Urothelium cell line (cell line): ENCODE results near the gene EPX.

Source experiments
- DNase-seq: peaks from one replicate; pipeline ENCODE4 v3.0.0; 2011; ENCODE audit warnings: low spot score, mixed read lengths
- FAIRE-seq: peaks from 2 replicates; lab custom pipeline; 2011; peaks lifted over from hg19 to GRCh38; lab: Jason Lieb, UNC

Gene EPX

DNA sequence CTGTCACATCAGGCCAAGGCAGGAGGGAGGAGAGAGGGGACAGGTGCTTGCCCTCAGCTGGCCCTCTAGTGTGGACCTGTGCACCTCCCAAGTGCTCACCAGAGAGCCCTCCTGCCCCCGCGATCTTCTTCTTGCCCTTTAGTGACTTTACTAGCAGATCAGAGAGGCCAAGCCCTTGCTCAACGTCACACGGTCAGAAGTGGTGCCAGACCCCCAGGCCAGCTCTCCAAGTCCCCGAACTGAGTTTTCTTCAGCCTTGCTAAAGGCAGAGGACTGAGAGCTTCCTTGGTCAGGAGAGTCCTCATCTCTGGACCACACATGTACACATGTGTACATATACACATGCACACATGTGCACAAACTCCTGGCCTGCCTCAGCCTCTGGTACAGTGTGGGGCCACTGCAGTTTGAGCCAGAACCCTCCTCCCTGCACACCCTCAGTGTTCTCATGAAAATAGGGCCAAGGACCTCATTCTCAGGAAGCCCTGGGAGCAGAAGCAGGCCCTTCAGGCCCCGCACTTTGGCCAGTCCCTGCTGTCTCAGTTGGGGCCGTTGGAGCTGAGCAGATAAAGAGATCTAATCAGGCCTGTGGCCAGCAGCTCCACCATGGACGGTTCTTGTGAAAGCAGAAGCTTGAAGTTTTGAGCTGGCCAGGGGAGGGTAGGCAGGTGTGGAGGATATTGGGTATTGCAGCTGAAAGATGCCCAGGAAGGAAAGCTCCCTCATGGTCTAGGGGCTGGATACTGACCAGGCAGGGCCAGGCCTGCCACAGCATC lies 7.4 kb upstream of the EPX start:
- peak; percentile 61 for FAIRE-seq

DNA sequence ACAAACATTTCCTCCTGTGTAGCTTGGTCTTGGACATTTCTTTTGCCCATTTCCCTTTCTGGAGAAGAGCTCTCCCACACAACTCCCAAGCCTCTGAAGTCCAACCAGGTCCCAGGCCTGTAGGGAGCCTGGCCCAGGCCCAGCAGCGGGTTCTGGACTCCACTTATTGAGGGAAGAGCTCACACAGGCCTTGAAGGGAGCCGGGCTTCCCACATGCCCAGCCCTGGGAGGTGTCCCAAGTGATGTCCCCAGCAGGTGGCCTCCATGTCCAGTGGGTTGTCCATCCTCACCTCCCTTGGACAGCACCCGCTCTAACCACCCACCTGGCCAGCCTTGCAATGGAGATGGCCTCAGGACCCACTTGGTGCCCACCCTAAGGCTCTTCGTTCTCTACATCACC lies 5.9 kb upstream of the EPX start:
- FAIRE-seq (no peak), DNase-seq (no peak)

More for the DNA sequence above, 7.4 kb upstream of the EPX start:
- no peak for DNase-seq

DNA sequence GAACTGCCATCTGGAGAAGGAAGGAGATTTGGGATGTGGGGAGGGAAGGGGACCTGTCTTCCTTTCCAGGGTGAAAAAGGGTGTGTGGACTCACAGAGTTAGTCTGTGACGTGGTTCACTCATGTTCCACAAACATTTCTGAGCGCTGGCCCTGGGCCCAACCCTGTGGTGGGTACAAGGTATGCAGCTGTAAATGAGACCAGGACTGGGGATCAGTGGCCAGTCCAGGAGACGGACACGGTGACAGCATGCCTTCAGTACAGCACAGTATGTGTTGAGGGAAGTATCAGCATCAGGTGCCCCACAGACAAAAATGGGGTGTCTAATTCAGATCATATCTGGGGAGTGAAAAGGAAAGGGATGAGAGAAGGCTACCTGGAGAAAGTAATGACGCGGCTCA lies 5.5 kb upstream of the EPX start:
- peak; percentile 69 for FAIRE-seq
- no peak for DNase-seq

DNA sequence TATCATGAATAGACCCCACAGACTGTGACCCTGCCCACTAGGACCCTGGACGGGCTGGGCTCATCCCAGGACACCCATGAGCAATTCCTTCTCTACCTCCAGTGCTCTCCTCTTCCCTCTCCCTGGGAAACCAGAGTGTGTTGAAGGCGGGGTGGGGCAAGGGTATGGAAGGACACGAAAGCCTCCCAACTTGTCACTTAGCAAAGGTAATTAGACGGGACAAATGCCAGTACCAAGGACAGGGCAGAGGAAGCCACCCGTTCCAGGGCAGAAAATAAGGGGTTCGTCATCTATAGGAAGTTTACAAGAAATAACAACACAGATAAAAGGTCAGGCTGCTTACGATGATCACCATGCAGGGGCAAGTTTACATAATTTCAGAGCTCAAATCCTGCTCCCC lies 4.9 kb upstream of the EPX start:
- FAIRE-seq, result no peak
- DNase-seq, result no peak

DNA sequence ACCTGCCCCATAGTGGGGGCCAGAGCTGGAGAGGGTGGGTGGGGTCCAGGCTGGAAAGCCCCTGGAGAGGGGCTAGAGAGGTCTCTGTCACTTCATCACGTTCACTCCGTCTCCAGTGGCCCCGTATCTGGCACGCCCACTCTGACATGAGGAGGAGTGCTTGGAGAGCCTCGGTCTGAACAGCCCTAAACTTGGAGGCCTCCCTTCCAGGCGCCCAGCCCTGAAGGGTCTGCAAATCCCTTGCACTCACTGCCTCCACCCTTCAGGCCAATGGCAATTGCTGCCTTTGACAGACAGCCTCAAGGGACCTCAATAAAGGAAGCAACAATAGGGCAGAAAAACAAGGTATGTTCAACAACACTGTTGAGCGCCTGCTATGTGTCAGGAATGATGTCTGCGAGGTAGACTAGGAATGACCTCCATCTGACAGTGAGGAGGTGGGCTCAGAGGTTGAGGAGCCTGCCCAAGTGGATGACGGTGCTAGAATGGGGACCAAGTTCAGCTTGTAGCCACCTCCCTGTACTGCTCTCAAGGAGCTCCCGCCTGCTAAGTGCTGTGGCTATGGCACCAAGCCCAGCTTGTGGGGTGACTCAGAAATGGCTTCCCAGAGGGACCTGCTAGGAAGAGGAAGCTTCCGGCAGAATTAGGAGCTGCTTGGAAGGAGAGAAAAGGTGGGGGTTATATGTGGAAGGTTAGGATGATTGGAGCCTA lies 2.9 kb upstream of the EPX start:
- DNase-seq (peak; percentile 97), FAIRE-seq (peak; percentile 92)

DNA sequence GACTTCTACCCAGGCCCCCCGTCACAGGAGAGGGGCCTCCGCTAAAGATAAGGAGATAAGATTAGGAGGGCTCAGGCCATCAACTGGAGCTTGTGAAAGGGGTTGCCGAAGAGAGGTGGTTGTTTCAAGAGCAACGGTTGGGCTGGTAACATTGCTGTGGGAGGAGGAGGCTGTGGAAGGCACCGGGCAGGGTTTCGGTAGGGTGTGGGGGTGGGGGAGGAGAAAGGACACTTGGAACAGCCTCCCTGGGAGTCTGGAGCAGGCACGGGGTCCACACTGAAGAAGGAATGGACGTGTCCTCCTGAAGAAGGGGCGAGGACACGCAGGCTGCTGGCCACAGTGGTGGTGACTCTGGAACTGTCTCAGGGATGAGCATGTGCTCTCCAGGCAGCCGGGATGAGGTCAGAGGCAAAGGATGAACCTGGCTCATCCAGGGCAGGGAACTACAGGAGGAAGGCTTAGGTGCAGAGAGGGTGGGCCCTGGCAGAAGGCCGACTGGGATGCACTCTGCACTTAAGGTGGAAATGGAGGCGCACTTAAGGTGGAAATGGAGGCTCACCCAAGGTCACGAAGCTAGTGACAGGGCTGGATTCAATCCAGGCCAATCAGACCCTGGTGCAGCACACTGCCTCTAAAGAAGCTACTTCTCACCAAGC lies 1.2 kb upstream of the EPX start:
- DNase-seq (peak; percentile 56), FAIRE-seq (peak; percentile 46)

DNA sequence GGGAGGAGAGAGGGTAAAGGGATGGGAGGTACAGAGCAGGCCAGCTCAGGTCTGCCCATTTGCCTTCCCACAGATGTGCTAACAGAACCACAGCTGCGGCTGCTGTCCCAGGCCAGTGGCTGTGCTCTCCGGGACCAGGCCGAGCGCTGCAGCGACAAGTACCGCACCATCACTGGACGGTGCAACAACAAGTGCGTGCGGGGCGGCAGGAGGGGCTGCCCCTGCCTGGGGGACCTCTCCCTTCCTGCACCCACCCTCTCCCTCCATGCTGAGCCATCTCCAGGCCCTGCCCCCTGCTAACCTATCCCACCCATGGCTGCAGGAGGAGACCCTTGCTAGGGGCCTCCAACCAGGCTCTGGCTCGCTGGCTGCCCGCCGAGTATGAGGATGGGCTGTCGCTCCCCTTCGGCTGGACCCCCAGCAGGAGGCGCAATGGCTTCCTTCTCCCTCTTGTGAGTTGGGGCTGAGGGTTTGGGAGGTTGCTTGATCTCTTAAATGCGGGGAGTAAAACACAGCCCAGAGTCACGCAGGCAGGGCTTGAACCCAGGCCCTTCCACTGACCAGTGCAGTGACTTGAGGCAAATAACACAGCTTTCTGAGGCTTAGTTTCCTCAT lies 1.2 kb downstream of the EPX start:
- DNase-seq (no peak), FAIRE-seq (peak; percentile 23)

DNA sequence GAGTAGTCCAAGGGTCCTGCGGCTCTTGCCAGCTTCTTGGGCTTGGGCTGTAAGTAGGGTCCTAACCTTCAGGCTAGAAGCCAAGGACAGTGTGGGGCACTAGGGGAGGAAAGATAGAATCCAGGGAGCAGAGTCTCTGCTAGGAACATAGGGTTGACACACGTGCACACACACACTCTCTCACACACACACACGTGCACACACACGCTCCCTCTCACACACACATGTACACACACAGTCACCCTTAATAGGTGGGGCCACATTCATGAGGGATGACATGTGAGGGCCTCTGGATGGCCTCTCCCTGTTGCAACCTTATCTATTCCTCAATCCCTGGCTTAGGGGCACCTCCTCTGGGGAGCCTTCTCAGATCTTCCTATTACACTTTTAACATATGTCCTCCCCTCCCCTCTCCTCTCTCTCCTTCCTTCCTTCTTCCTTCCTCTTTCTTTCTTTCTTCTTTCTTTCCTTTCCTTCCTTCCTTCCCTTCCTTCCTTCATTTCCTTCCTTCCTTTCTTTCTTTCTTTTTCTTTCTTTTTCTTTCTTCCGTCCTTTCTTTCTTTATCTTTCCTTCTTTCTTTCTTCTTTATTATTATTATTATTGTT lies 3.1 kb downstream of the EPX start:
- DNase-seq (no peak), FAIRE-seq (peak; percentile 79)

DNA sequence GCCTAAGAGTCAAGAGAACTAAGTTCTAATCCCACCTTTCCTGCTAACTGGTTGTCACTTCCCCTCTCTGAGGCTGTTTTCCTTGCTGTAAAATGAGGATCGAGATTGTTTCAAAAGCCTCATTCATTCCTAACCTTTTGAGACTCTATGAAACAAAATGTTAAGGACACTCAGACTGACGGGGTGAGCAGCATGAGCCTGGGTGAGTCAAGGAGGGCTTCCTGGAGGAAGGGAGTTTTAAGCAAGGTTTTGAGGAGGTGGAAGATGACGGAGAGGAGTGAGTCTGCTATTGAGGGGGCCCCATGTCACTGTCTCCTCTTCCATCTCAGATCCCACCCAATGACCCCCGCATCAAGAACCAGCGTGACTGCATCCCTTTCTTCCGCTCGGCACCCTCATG lies 4.1 kb downstream of the EPX start:
- FAIRE-seq (no peak), DNase-seq (no peak)

DNA sequence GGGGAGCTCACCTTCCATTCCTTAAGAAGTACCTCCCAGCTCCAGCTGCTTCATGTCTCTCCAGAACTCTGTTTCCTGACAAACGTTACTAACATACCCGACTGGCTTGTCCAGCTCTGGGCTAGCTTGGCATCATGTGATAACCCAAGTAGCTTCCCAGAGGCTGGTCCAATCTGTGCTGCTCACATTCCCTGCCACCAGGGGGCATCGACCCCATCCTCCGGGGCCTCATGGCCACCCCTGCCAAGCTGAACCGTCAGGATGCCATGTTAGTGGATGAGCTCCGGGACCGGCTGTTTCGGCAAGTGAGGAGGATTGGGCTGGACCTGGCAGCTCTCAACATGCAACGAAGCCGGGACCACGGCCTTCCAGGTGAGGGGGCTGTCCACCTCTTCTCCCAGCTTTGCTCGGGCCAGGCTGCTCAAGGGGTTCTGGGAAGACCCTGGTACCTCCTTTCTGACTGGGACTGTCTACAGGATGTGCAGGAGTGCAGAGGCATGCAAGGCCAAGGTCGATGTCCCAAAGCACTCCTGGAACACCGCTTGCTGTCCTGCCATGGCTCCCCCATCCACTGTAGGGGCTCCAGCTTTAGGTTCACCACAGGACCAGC lies 7.6 kb downstream of the EPX start:
- DNase-seq, result peak; percentile 78
- FAIRE-seq, result peak; percentile 76

DNA sequence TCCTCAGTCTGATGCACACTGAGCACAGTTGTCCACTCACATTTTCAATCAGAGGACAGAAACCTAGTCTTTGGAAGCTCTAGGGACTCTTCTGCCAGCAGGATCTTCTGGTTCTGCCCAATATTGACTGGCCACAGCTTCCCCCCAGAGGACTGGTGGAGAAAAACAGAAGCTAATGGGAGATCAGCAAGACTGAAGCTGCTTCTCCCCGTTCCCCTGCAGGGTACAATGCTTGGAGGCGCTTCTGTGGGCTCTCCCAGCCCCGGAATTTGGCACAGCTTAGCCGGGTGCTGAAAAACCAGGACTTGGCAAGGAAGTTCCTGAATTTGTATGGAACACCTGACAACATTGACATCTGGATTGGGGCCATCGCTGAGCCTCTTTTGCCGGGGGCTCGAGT lies 10.3 kb downstream of the EPX start:
- FAIRE-seq (peak; percentile 30), DNase-seq (no peak)

DNA sequence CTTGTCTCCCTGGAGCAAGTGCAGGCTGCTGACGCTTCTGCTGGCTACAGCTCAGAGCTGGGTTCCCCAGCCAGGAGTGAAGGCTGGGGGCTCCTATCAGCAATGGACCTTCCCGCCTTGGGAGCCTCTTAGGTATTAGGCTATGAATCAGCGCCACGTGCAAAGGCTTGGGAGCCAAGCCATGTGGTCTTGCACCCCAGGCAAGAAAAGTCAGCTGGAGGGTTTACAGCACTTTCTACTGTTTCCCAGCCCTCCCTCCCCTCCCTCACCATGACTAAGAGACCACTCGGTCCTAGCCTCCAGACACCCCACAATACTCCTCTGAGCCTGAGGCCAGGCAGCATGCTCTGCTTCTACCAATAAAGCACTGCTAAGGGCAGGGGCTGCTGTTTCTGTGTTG lies 12.3 kb downstream of the EPX start:
- no peak for DNase-seq
- no peak for FAIRE-seq

DNA sequence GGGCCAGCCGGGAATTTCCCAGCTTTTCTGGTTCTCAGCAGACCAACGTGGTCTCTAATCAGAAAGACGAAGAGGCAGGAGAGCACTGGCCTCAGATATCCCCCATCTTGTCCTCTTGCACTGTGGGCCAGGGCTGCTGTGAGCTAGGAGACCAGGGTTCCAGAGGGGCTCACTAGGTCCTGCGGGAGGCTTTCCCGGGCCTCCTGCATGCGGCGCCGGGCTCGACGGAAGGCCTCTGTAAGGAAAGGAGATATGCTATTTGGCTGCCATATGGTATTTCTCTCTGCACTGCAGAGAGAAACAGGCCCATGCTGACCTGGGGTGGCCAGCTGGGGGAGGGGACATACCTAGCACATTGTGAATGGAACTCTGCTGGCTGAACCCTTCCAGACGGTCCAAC lies 13.4 kb downstream of the EPX start:
- FAIRE-seq (no peak), DNase-seq (no peak)

DNA sequence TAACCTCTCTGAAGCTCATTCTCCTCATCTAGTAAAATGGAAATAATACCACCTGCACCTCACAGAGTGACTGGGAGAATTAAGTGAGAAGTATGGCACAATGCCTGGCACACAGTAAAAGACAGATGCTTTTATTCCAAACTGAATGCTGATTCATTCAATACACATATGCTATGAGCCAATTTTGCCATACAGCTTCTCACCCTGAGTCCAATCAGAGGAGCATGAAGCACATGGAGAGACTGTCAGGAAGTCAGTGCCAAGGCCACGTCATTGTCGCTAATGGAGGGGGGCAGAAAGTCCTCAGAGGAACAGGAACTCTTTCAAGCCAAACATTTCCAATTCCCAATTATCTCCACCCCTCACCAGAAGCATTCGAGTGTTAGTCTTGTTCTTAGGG lies 14.9 kb downstream of the EPX start:
- DNase-seq (no peak), FAIRE-seq (peak; percentile 63)

DNA sequence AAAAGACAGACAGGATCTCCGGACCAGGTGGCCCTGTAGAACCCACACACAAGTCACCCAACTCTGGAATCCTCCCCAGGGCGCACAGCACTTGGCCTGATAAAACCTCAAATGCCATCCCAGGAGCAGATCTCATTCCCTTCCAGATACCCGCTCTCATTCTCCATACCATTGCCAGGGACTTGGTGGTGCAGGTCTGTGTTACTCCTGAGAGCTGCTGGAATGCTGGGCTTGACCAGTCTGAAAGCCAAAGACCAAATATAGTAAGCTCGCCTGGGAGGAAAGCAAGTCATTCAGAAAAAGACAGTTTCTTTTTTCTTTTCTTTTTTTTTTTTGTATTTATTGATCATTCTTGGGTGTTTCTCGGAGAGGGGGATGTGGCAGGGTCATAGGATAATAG lies 15.8 kb downstream of the EPX start:
- FAIRE-seq (no peak), DNase-seq (no peak)

DNA sequence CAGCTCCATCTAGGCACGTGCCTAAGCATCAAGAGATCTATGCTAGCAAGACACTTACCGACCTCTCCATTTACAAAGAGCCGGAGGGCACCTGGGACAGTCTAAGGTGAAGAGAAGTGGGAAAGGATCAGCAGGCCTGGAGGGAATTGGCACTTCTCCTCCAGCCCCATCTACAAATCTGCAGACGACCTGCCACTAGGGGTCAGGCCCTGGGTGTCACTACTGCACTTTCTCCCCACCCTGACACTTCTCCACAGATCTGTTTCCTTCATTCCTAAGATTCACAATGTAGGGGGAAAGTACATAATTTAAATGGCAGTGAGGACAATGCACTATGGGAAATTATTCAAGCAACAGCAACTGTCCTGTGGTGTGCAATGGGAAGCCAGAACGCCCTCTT lies 18.4 kb downstream of the EPX start:
- FAIRE-seq, result no peak

DNA sequence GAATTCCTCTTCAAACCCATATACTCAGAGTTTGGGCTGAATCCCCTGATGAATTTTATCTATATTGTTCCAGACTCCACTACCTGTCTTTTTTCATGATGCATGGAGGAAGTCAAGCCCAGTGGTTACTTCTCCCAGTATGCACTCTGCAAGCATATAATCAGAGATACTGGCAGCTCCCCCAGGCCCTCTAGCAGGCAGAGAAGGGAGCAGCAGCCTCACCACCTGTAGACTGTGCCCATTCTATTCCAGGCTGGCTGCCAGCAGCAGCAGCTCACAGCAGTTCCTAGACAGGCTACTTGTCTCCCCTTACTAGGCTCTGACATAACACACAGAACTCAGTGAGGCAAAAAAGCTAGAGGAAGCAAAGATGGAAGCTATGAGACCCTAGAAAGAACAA lies 23.2 kb downstream of the EPX start:
- no peak for DNase-seq
- FAIRE-seq, result no peak

More for the DNA sequence above, 18.4 kb downstream of the EPX start:
- DNase-seq, result no peak

DNA sequence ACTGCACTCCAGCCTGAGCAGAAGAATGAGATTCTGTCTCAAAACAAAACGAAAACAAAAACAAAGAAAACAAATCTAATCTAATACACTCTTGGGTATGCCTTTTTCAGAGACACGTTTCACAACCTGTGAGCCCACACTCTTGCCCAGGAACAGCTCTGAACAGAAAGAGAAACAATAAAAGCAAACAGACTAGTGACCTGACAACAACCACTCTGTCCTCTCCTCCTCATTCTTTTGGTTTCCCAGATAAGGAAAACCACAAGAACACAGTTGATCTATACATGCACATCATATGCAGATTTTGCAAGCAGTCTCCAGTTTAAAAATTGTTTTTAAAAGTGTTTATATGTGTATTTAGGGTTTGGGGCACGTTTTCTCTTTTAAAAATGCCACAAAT lies 25.2 kb downstream of the EPX start:
- no peak for DNase-seq
- FAIRE-seq, result no peak

DNA sequence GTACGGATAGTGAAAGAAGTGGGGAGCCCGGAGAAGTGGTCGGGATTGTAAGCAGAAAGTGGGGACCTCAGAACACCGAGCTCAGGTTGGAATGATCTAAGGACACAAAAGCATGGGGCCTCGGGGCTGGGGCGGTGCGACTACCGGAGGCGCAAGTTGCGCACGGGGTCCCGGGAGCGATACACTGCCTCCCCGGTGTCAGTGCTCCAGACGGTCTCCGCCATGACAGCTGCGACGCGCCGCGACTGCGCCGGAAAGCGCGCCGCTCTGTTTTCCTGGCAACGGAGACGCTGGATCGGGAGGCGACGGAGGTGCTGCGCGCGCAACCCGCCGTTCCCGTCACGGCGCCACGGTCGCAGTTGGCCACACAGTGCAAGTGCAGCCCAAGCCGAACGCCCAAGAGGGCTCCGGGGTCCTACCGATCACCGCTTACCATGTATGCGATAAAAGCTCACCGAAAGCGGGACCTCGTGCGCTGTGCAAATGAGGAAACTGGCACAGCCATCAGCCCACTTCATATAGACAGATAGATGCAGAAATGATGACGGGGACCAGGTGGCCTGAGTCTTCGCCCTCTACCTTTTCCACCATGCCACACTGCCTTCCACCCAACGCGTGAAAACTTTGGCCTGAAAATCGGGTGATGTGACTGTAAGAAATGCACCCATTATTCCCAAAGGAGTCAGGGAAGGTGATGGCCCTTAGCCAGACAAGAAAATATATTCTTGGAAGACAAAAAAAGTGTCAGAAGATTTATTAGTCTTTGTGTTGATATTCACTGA lies 26.7 kb downstream of the EPX start, which contains the start of gene MKS1:
MKS1 (minus strand) TSS at position 249 of the 782 bp plus-strand sequence; CDS start at position 224, 25 bp downstream.
- DNase-seq, result peak; percentile 100
- peak; percentile 99 for FAIRE-seq

DNA sequence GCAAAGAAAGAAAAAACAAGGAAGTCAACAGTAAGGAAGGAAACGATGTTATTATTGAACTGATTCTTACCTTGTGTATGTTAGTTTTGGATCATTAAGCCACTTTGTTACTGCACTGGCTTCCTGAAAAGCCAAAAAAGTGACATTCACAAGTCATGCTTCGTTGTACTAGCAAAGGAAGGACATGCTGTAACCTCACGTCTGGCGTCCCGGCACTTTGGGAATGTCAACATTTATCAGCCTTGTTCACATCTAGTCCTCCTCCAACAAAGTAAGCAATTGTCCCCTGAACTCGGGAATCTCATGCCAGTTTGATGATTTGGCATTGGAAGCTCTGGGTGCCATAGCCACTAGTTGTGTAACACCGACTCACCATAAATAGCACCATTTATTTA lies 27.3 kb downstream of the EPX start:
- DNase-seq (no peak), FAIRE-seq (peak; percentile 40)
